Colonic mucosa (tissue), 4 donors: ENCODE measurements around the gene DISC1. TPM values are rescaled to one million over a fixed set of nuclear protein-coding genes. Genes with fewer than 3 reads are reported as not detected.

ENCODE experiments used
- DNase-seq: peaks from one replicate; pipeline ENCODE4 v3.0.0-alpha.2; 2020
- H3K27ac ChIP-seq: fragments of 200-600 bp; one replicate; pipeline ENCODE4 v1.8.0; 2021
- H3K27me3 ChIP-seq: fragments of 200-600 bp; one replicate; pipeline ENCODE4 v1.8.0; 2021
- H3K36me3 ChIP-seq: fragments of 200-600 bp; one replicate; pipeline ENCODE4 v1.8.0; 2021
- H3K4me1 ChIP-seq: fragments of 200-600 bp; one replicate; pipeline ENCODE4 v1.8.0; 2021; ENCODE audit warnings: mild to moderate bottlenecking
- H3K4me3 ChIP-seq: fragments of 200-600 bp; one replicate; pipeline ENCODE4 v1.8.0; 2021
- H3K9ac ChIP-seq, 2 donors: one replicate each; pipeline ENCODE4 v1.7.0; 2013; ENCODE audit warnings: control low read depth in 2 of 2, low read depth in 2 of 2, low read length in 2 of 2
- H3K9me3 ChIP-seq: fragments of 200-600 bp; one replicate; pipeline ENCODE4 v1.8.0; 2021
- intact Hi-C: fragments of 100-400 bp; cut with DNase I; formaldehyde crosslinking; loops from one replicate; pipeline ENCODE4 v1.14.1; 2022
- total RNA-seq, 2 donors: library from RNA; stranded (reverse); fragmentation: NEBNext Ultra II Directional in 1 of 2; extraction: Animal tissue kit (Norgen Biotek cat#: 25700) in 1 of 2; gene quantifications; one replicate each; pipeline ENCODE4 v1.2.1, GENCODE V29; 2021
- TF ChIP-seq, protein P1 (sequence below): fragments of 200-600 bp; IDR thresholded peaks from one replicate; pipeline ENCODE4 v1.8.0; 2022; ENCODE audit warnings: antibody characterized with exemption, mild to moderate bottlenecking
- donor health status: healthy.
- donor health status: DM: no; HTN: no; CAD: no.
- donor health status: DM: no; HTN: no; CAD: no.

Gene DISC1
- total RNA-seq, 2 donors from 2014 or later: 3.4 to 5.3 TPM

DNA sequence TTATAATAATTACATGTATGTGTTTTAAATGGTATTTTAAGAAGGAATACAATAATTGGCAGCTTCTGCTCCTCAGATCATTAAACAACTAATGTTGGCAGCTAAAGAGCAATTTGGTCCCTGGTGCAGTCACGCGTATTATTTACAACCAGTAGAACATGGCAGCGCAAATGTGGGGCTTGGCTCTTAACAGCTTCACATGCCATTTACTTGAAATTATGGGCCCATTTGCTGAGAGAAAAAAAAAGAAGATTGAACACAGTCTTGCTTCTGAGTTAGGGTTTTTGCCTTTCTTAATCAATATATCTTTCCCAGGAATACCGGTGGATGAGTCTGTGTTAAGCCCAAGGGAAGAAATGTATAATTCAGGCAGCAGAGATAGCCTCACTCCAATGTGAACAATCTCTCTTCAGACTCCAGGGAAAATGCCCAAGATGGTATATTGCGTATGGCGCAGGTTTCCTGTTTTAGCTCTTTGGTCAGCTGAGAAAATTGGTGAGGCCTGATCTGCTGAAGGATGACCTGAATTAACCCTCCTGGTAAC, 174.5 kb downstream of the DISC1 start:
- DNase-seq: no peak
- Histone ChIP-seq H3K9me3 (no peaks in the 10 kb centered on the region), H3K27me3 (no peaks in the 10 kb centered on the region), H3K9ac (no peak overlapping the region), H3K36me3 (no peaks in the 10 kb centered on the region), H3K4me3 (no peak overlapping the region), H3K4me1 (no peaks in the 10 kb centered on the region), H3K27ac (no peak overlapping the region)
- TF ChIP-seq, protein P1, sequence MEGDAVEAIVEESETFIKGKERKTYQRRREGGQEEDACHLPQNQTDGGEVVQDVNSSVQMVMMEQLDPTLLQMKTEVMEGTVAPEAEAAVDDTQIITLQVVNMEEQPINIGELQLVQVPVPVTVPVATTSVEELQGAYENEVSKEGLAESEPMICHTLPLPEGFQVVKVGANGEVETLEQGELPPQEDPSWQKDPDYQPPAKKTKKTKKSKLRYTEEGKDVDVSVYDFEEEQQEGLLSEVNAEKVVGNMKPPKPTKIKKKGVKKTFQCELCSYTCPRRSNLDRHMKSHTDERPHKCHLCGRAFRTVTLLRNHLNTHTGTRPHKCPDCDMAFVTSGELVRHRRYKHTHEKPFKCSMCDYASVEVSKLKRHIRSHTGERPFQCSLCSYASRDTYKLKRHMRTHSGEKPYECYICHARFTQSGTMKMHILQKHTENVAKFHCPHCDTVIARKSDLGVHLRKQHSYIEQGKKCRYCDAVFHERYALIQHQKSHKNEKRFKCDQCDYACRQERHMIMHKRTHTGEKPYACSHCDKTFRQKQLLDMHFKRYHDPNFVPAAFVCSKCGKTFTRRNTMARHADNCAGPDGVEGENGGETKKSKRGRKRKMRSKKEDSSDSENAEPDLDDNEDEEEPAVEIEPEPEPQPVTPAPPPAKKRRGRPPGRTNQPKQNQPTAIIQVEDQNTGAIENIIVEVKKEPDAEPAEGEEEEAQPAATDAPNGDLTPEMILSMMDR: no peak
- intact Hi-C loops: no loop called here

DNA sequence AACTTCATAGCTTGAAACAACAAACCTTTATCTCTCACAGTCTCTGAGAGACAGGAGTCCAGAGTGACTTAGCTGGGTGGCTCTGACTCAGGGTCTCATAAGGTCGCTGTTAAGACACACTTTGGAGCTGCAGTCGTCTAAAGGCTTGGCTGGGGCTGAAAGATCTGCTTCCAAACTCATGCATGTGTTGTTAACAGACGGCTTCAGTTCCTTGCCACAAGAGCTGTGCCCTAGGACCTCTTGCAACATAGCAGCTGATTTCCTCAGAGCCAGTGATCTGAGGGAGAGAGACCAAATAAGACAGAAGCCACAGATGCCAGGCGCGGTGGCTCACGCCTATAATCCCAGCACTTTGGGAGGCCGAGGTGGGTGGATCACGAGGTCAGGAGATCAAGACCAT, 176.8 kb downstream of the DISC1 start:
- H3K4me3 ChIP-seq: no peak overlapping the region
- no peak for DNase-seq
- TF ChIP-seq, protein P1: no peak
- H3K9ac ChIP-seq: no peak overlapping the region
- intact Hi-C loops: no loop called here
- H3K4me1 ChIP-seq: no peaks in the 10 kb centered on the region
- H3K9me3 ChIP-seq: no peaks in the 10 kb centered on the region
- no peaks in the 10 kb centered on the region for H3K36me3 ChIP-seq
- H3K27me3 ChIP-seq: no peaks in the 10 kb centered on the region
- no peak overlapping the region for H3K27ac ChIP-seq

DNA sequence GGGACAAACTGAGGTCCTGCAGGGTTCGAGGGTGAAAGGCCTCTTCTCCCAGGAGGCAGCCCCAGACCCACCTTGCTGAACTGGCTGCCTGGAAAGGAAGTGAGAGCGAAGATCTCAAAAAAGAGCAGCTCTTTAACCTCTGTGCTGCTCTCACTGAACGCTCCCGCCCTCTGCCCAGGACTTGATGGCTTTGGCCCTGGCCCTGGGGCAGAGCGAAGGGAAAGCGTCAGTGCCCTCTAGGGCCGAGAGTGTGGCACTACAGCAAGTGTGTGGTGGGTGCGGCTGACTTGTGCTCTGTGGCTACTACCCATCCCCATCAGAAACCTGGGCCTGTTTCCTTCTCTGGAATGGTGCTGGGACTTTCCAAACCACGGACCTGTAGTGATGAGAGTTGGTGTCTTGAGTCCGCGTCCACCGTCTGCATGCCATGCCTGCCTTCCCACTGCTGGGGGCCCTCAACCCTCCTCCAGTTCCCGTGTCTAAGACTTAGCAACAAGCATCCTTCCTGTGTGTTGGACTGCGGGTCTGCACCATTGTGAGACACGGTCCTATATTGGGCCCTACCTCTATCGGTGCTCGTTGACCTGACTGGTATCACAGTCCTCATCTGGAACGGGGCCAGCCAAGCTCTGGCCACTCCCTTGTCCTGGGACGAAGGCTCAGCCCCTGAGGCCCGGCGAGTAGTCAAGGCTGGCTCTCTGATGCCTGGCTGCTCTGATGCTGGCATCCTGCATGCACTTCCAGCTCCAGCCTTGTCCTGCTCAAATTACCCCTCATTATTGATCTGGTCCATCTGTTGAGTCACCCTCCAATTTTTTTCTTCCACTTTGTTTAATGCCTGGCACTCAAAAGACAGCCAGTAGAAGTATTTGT, 180.3 kb downstream of the DISC1 start:
- Histone ChIP-seq H3K27ac (no peak overlapping the region), H3K27me3 (no peaks in the 10 kb centered on the region), H3K4me3 (no peak overlapping the region), H3K9me3 (no peaks in the 10 kb centered on the region), H3K4me1 (no peaks in the 10 kb centered on the region), H3K36me3 (no peaks in the 10 kb centered on the region), H3K9ac (no peak overlapping the region)
- TF ChIP-seq, protein P1: peak; percentile 56
- intact Hi-C loops: no loop called here
- peak; percentile 57 for DNase-seq

DNA sequence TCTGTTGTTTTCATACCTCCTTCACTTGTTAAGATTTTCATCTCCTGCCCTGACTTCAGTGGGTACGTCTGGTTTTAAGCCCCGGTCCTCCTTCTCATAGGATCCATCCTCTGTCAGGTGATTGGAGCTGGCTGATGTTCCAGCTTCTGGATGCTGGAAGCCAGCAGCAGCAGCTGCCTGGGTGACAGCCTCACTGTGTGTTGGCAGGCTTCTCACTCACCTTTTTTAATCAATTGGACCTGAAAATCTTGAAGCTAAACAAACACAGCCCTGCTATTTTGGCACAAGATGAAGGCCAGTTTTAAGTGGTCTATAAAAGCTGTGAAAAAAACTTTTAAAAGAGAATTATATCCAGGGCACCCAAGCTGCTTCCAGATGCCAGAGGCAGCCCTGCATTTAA, 181.0 kb downstream of the DISC1 start:
- intact Hi-C loops: no loop called here
- Histone ChIP-seq H3K27ac (no peak overlapping the region), H3K27me3 (no peaks in the 10 kb centered on the region), H3K9ac (no peak overlapping the region), H3K4me1 (no peaks in the 10 kb centered on the region), H3K4me3 (no peak overlapping the region), H3K36me3 (no peaks in the 10 kb centered on the region), H3K9me3 (no peaks in the 10 kb centered on the region)
- DNase-seq: no peak
- TF ChIP-seq, protein P1: no peak

DNA sequence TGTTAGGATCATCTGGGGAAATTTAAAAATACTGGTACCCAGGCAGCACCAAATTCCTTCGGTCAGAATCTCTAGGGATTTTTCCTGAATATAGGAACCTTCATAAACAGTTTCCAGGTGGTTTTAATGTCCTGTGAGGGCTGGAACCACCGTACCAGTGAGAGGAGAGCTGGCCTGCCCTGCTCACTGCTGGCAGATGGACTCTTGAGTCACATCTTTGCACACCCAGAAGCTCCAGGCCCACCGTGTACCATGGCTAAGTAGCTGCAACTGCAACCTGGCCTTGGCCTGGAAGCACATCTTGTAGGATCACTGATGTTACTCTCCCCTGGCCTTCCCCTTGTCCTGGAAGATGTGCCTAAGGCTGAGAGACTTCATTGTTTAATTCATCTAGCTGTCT, 181.5 kb downstream of the DISC1 start:
- H3K4me3 ChIP-seq: no peak overlapping the region
- no peak for DNase-seq
- H3K9me3 ChIP-seq: no peaks in the 10 kb centered on the region
- TF ChIP-seq, protein P1: no peak
- H3K4me1 ChIP-seq: no peaks in the 10 kb centered on the region
- H3K36me3 ChIP-seq: no peaks in the 10 kb centered on the region
- intact Hi-C loops: no loop called here
- no peak overlapping the region for H3K9ac ChIP-seq
- H3K27ac ChIP-seq: no peak overlapping the region
- H3K27me3 ChIP-seq: no peaks in the 10 kb centered on the region
